ENCODE data around the gene TTC21B. TPM values are rescaled to one million over a fixed set of nuclear protein-coding genes. Genes with fewer than 3 reads are reported as not detected.

TTC21B gene
- total and polyA plus RNA-seq, 2 of the 8 experiments (the other 6 are each of a cell fraction or from before 2014, with no cell fraction given): 6.9 to 20.8 TPM

DNA sequence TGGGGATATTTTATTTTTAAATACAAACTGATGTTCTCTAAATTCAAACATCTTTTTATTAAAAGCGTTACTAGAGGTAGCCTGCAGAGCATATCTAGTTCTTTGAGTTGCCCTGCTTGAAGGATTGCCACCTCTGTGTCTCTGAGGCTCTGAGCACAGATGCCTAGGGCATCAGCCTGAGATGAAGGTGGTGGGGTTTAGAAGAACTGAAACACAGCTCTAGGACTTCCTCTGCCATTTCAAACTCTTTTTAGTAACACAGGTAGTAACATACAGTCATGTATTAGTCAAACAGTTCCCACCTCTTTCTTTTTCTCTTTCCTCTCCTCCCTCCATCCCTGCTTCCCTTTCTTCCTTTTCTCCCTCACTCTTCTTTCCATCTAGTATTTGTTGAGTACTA, 57.6 kb downstream of the TTC21B start:
- FAIRE-seq: no peak
- ChIA-PET POLR2A (ENCODE audit: partially characterized antibody) (interaction anchor here (1.3 kb wide), 1 partner anchor 9 kb away, joined by 3 read pairs; no protein-coding TSS in a partner anchor), CTCF (ENCODE audit: partially characterized antibody) (interaction anchor here (1.6 kb wide), 1 partner anchor 21 kb away, joined by 3 read pairs; no protein-coding TSS in a partner anchor)
- H3K9ac ChIP-seq (replicated peaks in 1 of 4; ENCODE audit: extremely low read depth in 1 of 4, low read depth in 3 of 4, low read length in 3 of 4): no peak overlapping the region
- H3K4ac ChIP-seq (replicated peaks; ENCODE audit: insufficient read length, low read depth, low read length): no peak overlapping the region
- no peaks in the 10 kb centered on the region for H4K20me1 ChIP-seq (replicated peaks in 1 of 2; ENCODE audit: control insufficient read depth in 1 of 2, insufficient read depth in 2 of 2, low read length in 2 of 2)
- no peak overlapping the region for H2AFZ ChIP-seq (ENCODE audit: low read length)
- H3K56ac ChIP-seq (replicated peaks; ENCODE audit: insufficient read length, low read depth, low read length): no peak overlapping the region
- no peaks in the 10 kb centered on the region for H3K23me2 ChIP-seq (ENCODE audit: low read depth, low read length)
- H2BK120ac ChIP-seq (replicated peaks; ENCODE audit: low read depth, low read length): no peak overlapping the region
- H3K14ac ChIP-seq (ENCODE audit: insufficient read length): no peak overlapping the region
- no peak overlapping the region for H4K5ac ChIP-seq (ENCODE audit: insufficient read length, low read depth, low read length)
- H2BK12ac ChIP-seq (ENCODE audit: low read depth, low read length): no peak overlapping the region
- no peak overlapping the region for H3K4me3 ChIP-seq (ENCODE audit: extremely low read depth in 1 of 4, insufficient read depth in 2 of 4, low read depth in 3 of 4, low read length in 4 of 4)
- no peaks in the 10 kb centered on the region for H3K9me3 ChIP-seq (ENCODE audit: insufficient read depth in 2 of 2, low read depth in 1 of 2, low read length in 1 of 2)
- no peak overlapping the region for H3K18ac ChIP-seq (ENCODE audit: extremely low read depth, low read length)
- no peak overlapping the region for H4K8ac ChIP-seq (ENCODE audit: extremely low read depth, insufficient read depth, low read length)
- WGBS, 2 experiments (ENCODE audit: extremely low coverage in 1 of 2, insufficient coverage in 1 of 2, insufficient read length in 1 of 2, insufficient replicate concordance in 2 of 2, low coverage in 1 of 2, low lambda C conversion rate in 2 of 2, missing lambda C conversion rate in 1 of 2): 95% methylated on average over 1 of the region's 1 CpG; no CpG with 5 or more reads in 1 of the 2 experiments
- no peak overlapping the region for H3K27ac ChIP-seq (ENCODE audit: low read depth, low read length)
- peaks cover 0 to 56% (median 14%) of the 10 kb centered on the region in 4 experiments; a peak in 4 of 8 replicates for H3K36me3 ChIP-seq (ENCODE audit: control insufficient read depth in 2 of 4, insufficient read depth in 4 of 4, low read length in 3 of 4)
- H2BK15ac ChIP-seq (ENCODE audit: low read length): no peak overlapping the region
- no peaks in the 10 kb centered on the region for H3K4me1 ChIP-seq (replicated peaks in 1 of 4; ENCODE audit: control insufficient read depth in 3 of 4, insufficient read depth in 4 of 4, low read length in 3 of 4)
- no peak overlapping the region for H2BK20ac ChIP-seq (ENCODE audit: low read length)
- no peak overlapping the region for H3K23ac ChIP-seq (ENCODE audit: insufficient read length)
- H4K91ac ChIP-seq (replicated peaks; ENCODE audit: insufficient read length, low read length): no peak overlapping the region
- no peak overlapping the region for H3K4me2 ChIP-seq (ENCODE audit: insufficient read depth in 1 of 2, low read depth in 2 of 2, low read length in 2 of 2)
- TF ChIP-seq RNF2 (IDR thresholded peaks at IDR 0.05; ENCODE audit: borderline replicate concordance, low read depth, low read length, missing control alignments, poor library complexity, severe bottlenecking): no peak
- TF ChIP-seq CHD1 (IDR thresholded peaks at IDR 0.05; ENCODE audit: low read depth, low read length): no peak
- DNase-seq (ENCODE audit: low read depth in 1 of 2, low spot score in 2 of 2): no peak
- H3K79me1 ChIP-seq (ENCODE audit: low read depth, low read length): no peaks in the 10 kb centered on the region
- no peak overlapping the region for H2BK5ac ChIP-seq (ENCODE audit: low read depth, low read length)
- H3K79me2 ChIP-seq (ENCODE audit: control insufficient read depth in 1 of 2, insufficient read depth in 2 of 2, low read length in 2 of 2): no peaks in the 10 kb centered on the region
- H2AK5ac ChIP-seq (ENCODE audit: low read depth, low read length): no peak overlapping the region
- no peaks in the 10 kb centered on the region for H3K27me3 ChIP-seq (replicated peaks in 1 of 4; ENCODE audit: control insufficient read depth in 3 of 4, extremely low read depth in 1 of 4, insufficient read depth in 3 of 4, low read length in 3 of 4)
